ENCODE data around the gene CYP8B1.

The CYP8B1 gene

DNA sequence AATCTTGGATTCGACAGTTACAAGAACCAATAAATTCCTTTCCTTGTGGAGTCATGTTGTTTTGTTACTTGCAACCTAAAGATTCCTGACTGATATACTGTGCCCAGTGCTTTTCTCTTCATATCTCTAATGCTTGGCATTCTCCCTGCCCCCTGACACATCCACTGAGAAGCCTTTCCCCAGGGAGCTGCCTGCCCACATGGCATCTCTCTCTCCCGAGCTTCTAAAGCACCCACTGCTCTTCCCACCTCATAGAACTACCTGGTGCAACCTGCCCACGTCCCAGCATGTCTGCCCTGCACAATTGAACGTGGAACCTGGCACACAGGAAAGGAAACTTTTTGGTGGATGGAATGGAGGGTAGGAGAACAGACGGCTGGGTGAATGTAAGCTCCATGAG, 6.8 kb downstream of the CYP8B1 start:
- H3K4me3 ChIP-seq (replicated peaks; ENCODE audit: low read depth, low read length): no peak overlapping the region
- TF ChIP-seq CTCF (IDR thresholded peaks at IDR 0.05; ENCODE audit: low read length, missing control alignments): no peak
- no peak for DNase-seq (ENCODE audit: low read depth)

- no peak for TF ChIP-seq CTCF (IDR thresholded peaks at IDR 0.05; ENCODE audit: low read length, missing control alignments)
- no peak for DNase-seq (ENCODE audit: low read depth)
- H3K4me3 ChIP-seq (replicated peaks; ENCODE audit: low read depth, low read length): no peak overlapping the region
Measured at GRCh38 chr3:42867138-42867537, 8.5 kb downstream of the CYP8B1 start.

DNA sequence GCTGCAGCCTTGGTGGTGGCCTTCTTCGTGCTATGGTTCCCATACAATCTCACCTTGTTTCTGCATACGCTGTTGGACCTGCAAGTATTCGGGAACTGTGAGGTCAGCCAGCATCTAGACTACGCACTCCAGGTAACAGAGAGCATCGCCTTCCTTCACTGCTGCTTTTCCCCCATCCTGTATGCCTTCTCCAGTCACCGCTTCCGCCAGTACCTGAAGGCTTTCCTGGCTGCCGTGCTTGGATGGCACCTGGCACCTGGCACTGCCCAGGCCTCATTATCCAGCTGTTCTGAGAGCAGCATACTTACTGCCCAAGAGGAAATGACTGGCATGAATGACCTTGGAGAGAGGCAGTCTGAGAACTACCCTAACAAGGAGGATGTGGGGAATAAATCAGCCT, 10.4 kb downstream of the CYP8B1 start:
- TF ChIP-seq CTCF (IDR thresholded peaks at IDR 0.05; ENCODE audit: low read length, missing control alignments): no peak
- no peak overlapping the region for H3K4me3 ChIP-seq (replicated peaks; ENCODE audit: low read depth, low read length)
- no peak for DNase-seq (ENCODE audit: low read depth)

- no peak for DNase-seq (ENCODE audit: low read depth)
- no peak for TF ChIP-seq CTCF (IDR thresholded peaks at IDR 0.05; ENCODE audit: low read length, missing control alignments)
- H3K4me3 ChIP-seq (replicated peaks; ENCODE audit: low read depth, low read length): no peak overlapping the region
Measured at GRCh38 chr3:42864321-42864950, 11.2 kb downstream of the CYP8B1 start.

DNA sequence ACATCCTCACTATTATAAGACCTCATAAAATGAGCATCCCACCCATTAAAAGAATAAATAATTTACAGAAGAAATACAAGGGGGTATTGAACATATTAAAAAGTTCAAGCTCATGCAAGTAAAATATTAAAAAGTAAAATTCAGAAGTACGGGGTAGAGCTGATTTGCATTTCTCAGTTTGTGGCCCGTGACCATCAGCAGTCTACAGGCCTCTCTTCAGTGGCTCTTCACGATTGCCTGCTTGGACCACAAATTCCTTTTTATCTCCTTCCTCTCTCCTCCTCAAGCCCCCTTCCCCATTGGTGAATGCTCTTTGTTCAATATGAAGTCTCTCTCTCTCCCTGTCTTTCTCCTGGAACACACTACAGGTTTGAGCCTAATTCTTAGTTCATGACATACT, 19.1 kb downstream of the CYP8B1 start:
- no peak for DNase-seq (ENCODE audit: low read depth)
- no peak overlapping the region for H3K4me3 ChIP-seq (replicated peaks; ENCODE audit: low read depth, low read length)
- TF ChIP-seq CTCF (IDR thresholded peaks at IDR 0.05; ENCODE audit: low read length, missing control alignments): no peak

DNA sequence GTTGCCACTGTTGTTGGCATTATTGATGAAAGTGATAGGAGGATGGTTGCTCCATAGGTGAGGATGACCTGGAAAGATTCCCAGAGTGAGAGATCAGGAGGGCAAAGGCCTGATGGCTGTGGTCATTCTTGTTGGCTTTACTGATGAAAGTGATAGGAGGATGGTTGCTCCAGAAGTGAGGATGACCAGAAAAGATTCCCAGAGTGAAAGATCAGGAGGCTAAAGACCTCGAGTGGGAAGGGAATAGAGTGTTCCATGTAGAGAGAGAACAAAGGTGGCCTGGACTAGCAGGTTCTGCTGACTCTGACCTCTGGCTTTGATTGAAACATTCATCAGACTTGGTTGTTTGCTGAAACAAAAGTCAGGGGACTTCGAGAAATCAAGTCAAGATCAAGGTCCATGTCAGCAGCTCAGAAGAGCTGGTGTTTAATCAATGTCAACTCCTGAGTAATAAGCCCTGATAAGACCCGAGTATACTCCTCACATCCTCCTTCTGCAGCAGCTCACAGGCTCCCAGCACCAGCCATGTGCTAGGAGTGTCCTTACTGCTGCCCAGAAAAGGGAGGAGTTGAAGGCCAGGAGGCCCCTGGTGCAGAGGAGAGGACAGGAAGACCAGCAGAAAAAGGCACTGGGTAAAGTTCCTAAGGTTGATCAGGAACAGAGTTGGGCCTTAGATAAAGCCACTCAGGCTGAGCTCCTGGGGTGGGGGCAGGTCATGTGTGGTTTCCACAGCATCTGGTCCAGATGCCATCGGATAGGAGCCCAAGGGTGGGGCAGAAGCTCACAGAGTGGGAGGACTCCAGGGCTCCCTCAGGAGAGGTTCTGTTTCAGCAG, 19.9 kb downstream of the CYP8B1 start:
- no peak overlapping the region for H3K4me3 ChIP-seq (replicated peaks; ENCODE audit: low read depth, low read length)
- no peak for TF ChIP-seq CTCF (IDR thresholded peaks at IDR 0.05; ENCODE audit: low read length, missing control alignments)
- DNase-seq (ENCODE audit: low read depth): no peak

DNA sequence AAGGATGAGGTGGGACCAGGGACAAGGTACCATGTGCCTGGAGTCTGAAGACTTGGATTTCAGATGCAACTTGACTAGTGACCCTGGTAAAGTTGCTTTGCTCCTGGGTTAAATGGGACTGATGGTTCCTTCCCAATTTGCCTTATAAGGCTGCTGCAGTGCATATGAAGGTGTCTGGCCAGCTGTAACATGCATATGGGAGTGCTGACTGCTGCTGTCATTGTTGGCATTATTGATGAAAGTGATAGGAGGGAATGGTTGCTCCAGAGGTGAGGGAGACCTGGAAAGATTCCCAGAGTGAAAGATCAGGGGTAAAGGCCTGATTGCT, 20.5 kb downstream of the CYP8B1 start:
- DNase-seq (ENCODE audit: low read depth): no peak
- no peak for TF ChIP-seq CTCF (IDR thresholded peaks at IDR 0.05; ENCODE audit: low read length, missing control alignments)
- no peak overlapping the region for H3K4me3 ChIP-seq (replicated peaks; ENCODE audit: low read depth, low read length)

Measured in fibroblast of pulmonary artery (primary cell).